DND-41 (cell line): ENCODE data around the gene SEC31B.

Experiments
- ATAC-seq: fragments of 200-7000 bp; cut with Tn5 transposase; 3 replicates; pipeline ENCODE4 v1.9.1; 2021; ENCODE audit warnings: low read depth; ENCODE audit not compliant: insufficient read depth
- DNase-seq: peaks from one replicate; pipeline ENCODE4 v3.0.0-alpha.2; 2020
- H2AFZ ChIP-seq: 2 replicates; pipeline ENCODE4 v1.6.0; 2012; ENCODE audit warnings: low read depth, low read length
- H3K27ac ChIP-seq: 2 replicates; pipeline ENCODE4 v1.5.1; 2012; ENCODE audit warnings: low read length, inconsistent platforms
- H3K27me3 ChIP-seq: fragments of 200-600 bp; sonication (generic); 2 replicates; pipeline ENCODE4 v1.6.0; 2012; ENCODE audit warnings: low read length, mild to moderate bottlenecking, inconsistent platforms; ENCODE audit not compliant: insufficient read depth, poor library complexity
- H3K36me3 ChIP-seq: 2 replicates; pipeline ENCODE4 v1.5.1; 2012; ENCODE audit warnings: low read length, inconsistent platforms; ENCODE audit not compliant: insufficient read depth
- H3K4me1 ChIP-seq: 2 replicates; pipeline ENCODE4 v1.5.1; 2012; ENCODE audit warnings: mild to moderate bottlenecking, low read length; ENCODE audit not compliant: insufficient read depth
- H3K4me2 ChIP-seq: 2 replicates; pipeline ENCODE4 v1.6.0; 2012; ENCODE audit warnings: mild to moderate bottlenecking, moderate library complexity, low read length, inconsistent platforms; ENCODE audit not compliant: insufficient read depth
- H3K4me3 ChIP-seq, 2 experiments: fragments of 200-600 bp in 1 of 2; shearing (Covaris generic) in 1 of 2; 2 replicates each; pipeline ENCODE4 v1.5.1; 2012 to 2016; ENCODE audit warnings: inconsistent platforms in 2 of 2, low read length in 2 of 2, mild to moderate bottlenecking in 2 of 2, low read depth in 1 of 2, moderate library complexity in 1 of 2
- H3K79me2 ChIP-seq: 2 replicates; pipeline ENCODE4 v1.6.0; 2012; ENCODE audit warnings: low read length, inconsistent platforms; ENCODE audit not compliant: insufficient read depth
- H3K9ac ChIP-seq: 2 replicates; pipeline ENCODE4 v1.6.0; 2012; ENCODE audit warnings: low read depth, mild to moderate bottlenecking, inconsistent platforms, low read length, moderate library complexity
- H3K9me3 ChIP-seq: 2 replicates; pipeline ENCODE4 v1.5.1; 2012; ENCODE audit warnings: low read length, moderate library complexity, mild to moderate bottlenecking, inconsistent platforms; ENCODE audit not compliant: insufficient read depth, severe bottlenecking
- H4K20me1 ChIP-seq: 2 replicates; pipeline ENCODE4 v1.6.0; 2012; ENCODE audit warnings: low read length; ENCODE audit not compliant: insufficient read depth
- EZH2 ChIP-seq: IDR thresholded peaks from 3 replicates; pipeline ENCODE4 v1.6.1; 2012; ENCODE audit warnings: borderline replicate concordance, low read depth, mild to moderate bottlenecking, moderate library complexity, low read length, inconsistent platforms; ENCODE audit not compliant: severe bottlenecking
- TF ChIP-seq, protein P1 (sequence below): IDR thresholded peaks from 2 replicates; pipeline ENCODE4 v1.5.1; 2012; ENCODE audit warnings: borderline replicate concordance, low read length, moderate library complexity, mild to moderate bottlenecking; ENCODE audit not compliant: poor library complexity, severe bottlenecking; ENCODE audit errors: extremely low read depth

SEC31B gene

DNA sequence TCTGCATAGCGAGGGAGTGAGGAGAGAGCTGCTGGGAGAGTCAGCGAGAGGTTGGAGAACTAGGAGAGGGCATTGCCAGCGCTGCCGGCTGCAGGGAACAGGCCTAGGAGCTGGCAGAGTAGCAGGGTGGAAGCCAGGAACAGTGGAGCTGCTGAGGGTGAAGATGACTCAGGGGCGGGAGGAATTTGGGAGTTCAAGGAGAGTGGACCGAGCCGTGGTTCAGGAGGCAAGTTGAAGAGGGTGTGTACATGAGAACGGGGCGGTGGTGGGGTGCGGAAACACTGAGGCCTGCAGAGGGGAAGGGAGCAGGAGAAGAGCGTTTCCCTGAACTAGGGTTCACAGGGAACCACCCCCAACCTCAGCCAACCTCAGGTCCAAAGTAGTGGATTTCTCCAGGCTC, 47.6 kb upstream of the SEC31B start:
- Histone ChIP-seq H3K4me3 (no peak overlapping the region), H3K36me3 (no peaks in the 10 kb centered on the region), H3K9ac (no peak overlapping the region), H3K4me2 (no peak overlapping the region), H2AFZ (no peak overlapping the region), H3K79me2 (no peaks in the 10 kb centered on the region), H3K27ac (no peak overlapping the region), H3K9me3 (no peaks in the 10 kb centered on the region), H3K27me3 (no peaks in the 10 kb centered on the region), H3K4me1 (no peaks in the 10 kb centered on the region), H4K20me1 (peaks cover 2% of the 10 kb centered on the region; the same call in 1 of the 2 replicates)
- TF ChIP-seq, protein P1, sequence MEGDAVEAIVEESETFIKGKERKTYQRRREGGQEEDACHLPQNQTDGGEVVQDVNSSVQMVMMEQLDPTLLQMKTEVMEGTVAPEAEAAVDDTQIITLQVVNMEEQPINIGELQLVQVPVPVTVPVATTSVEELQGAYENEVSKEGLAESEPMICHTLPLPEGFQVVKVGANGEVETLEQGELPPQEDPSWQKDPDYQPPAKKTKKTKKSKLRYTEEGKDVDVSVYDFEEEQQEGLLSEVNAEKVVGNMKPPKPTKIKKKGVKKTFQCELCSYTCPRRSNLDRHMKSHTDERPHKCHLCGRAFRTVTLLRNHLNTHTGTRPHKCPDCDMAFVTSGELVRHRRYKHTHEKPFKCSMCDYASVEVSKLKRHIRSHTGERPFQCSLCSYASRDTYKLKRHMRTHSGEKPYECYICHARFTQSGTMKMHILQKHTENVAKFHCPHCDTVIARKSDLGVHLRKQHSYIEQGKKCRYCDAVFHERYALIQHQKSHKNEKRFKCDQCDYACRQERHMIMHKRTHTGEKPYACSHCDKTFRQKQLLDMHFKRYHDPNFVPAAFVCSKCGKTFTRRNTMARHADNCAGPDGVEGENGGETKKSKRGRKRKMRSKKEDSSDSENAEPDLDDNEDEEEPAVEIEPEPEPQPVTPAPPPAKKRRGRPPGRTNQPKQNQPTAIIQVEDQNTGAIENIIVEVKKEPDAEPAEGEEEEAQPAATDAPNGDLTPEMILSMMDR: no peak
- no peak for TF ChIP-seq EZH2
- ATAC-seq: no peak
- no peak for DNase-seq

GRCh38 chr10:100566561-100566960, 46.9 kb upstream of the SEC31B start:
- DNase-seq (no peak), ATAC-seq (no peak)
- Histone ChIP-seq H3K9ac (no peak overlapping the region), H3K9me3 (no peaks in the 10 kb centered on the region), H3K4me2 (no peak overlapping the region), H3K4me3 (no peak overlapping the region), H3K79me2 (no peaks in the 10 kb centered on the region), H3K36me3 (no peaks in the 10 kb centered on the region), H3K4me1 (no peaks in the 10 kb centered on the region), H3K27ac (no peak overlapping the region), H3K27me3 (no peaks in the 10 kb centered on the region), H4K20me1 (peaks cover 2% of the 10 kb centered on the region; the same call in 1 of the 2 replicates), H2AFZ (no peak overlapping the region)
- no peak for TF ChIP-seq EZH2
- TF ChIP-seq, protein P1: no peak

DNA sequence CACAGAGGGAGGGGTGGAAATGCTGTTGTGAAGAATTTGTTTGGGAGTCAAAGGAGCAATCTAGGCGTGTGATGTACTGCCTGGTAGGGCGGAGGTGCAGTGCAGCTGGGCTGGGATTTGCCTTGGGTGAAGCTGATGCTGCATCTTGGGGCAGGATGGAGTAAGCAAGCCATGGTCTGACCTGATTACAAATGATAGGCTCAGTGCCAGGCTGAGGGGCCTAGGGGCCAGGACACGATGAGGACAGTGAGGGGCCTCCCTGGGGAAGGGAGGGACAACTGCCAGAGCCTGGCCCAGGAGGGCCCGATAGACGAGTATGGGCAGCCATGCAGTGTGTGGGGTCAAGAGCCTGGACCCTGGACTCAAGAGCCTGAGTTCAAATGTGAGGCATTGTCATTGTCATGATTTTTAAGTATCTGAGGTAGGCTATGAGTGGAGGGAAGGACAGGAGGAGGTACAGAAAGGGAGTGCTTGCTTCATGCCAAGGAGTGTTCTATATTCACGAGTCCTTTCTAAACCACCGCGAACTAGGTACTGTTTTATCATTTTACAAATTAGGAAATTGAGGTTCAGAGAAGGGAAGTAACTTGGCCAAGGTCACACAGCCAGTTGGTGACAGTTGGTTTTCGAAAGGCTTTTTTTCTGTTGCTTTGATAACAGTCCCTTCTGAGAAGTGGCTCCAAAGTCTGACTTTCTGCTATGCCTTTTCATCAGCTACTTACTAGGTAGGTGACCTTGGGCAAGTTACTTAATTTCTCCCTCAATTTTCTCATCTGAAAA, 45.7 kb upstream of the SEC31B start:
- no peaks in the 10 kb centered on the region for H3K4me1 ChIP-seq
- no peak for DNase-seq

More for the DNA sequence above, 45.7 kb upstream of the SEC31B start:
- H3K27ac ChIP-seq: no peak overlapping the region
- peaks cover 3% of the 10 kb centered on the region; the same call in 1 of the 2 replicates for H4K20me1 ChIP-seq
- no peak overlapping the region for H3K4me3 ChIP-seq
- no peak overlapping the region for H3K4me2 ChIP-seq
- no peaks in the 10 kb centered on the region for H3K36me3 ChIP-seq
- H3K79me2 ChIP-seq: no peaks in the 10 kb centered on the region
- no peak for ATAC-seq
- no peak overlapping the region for H3K9ac ChIP-seq
- no peaks in the 10 kb centered on the region for H3K27me3 ChIP-seq
- TF ChIP-seq, protein P1: no peak
- TF ChIP-seq EZH2: no peak
- H2AFZ ChIP-seq: no peak overlapping the region
- no peaks in the 10 kb centered on the region for H3K9me3 ChIP-seq
